ENCODE measurements around the gene PHACTR3. TPM values are rescaled to one million over a fixed set of nuclear protein-coding genes. Genes with fewer than 3 reads are reported as not detected.

Gene PHACTR3
- total RNA-seq, 1 experiment from 2014 or later: 0.11 TPM

GRCh38 chr20:59662161-59662560 is 57.8 kb downstream of the PHACTR3 start:
- H3K4me3 ChIP-seq (ENCODE audit: low read depth, low read length): no peak overlapping the region
- H3K27me3 ChIP-seq (replicated peaks; ENCODE audit: control insufficient read depth, insufficient read depth, low read length): peaks cover 9% of the 10 kb centered on the region
- intact Hi-C loops (cut with micrococcal nuclease; ENCODE audit: unreplicated experiment): no loop called here
- no peak for DNase-seq
- no peaks in the 10 kb centered on the region for H3K36me3 Mint-ChIP-seq (ENCODE audit: insufficient read depth, unreplicated experiment)
- peaks cover 24% of the 10 kb centered on the region for H3K9me3 Mint-ChIP-seq (ENCODE audit: unreplicated experiment)
- no peak overlapping the region for H3K27ac Mint-ChIP-seq (ENCODE audit: unreplicated experiment)
- no peaks in the 10 kb centered on the region for H3K4me1 Mint-ChIP-seq (ENCODE audit: low read depth, unreplicated experiment)
- H3K36me3 ChIP-seq (ENCODE audit: control insufficient read depth, insufficient read depth, low read length): no peaks in the 10 kb centered on the region
- ChIA-PET POLR2A (no interaction called here), CTCF (no interaction called here)
- H3K9me3 ChIP-seq: peaks cover 19% of the 10 kb centered on the region
- H3K4me1 ChIP-seq: no peaks in the 10 kb centered on the region
- TF ChIP-seq CTCF (IDR thresholded peaks at IDR 0.05; ENCODE audit: insufficient read depth in 1 of 2, low read depth in 1 of 2, low read length in 1 of 2, severe bottlenecking in 1 of 2, unreplicated experiment in 1 of 2): no peak
- no peak overlapping the region for H3K4me3 Mint-ChIP-seq (ENCODE audit: unreplicated experiment)
- BruUV-seq (replicated peaks): no TSS peak
- H3K27me3 Mint-ChIP-seq (ENCODE audit: insufficient read depth, unreplicated experiment): peaks cover 38% of the 10 kb centered on the region

GRCh38 chr20:59662856-59663512 is 58.6 kb downstream of the PHACTR3 start:
- DNase-seq: peak in 1 of 2 experiments; percentile 25
- intact Hi-C loops (cut with micrococcal nuclease; ENCODE audit: unreplicated experiment): no loop called here
- Mint-ChIP-seq H3K4me3 (ENCODE audit: unreplicated experiment) (no peak overlapping the region), H3K4me1 (ENCODE audit: low read depth, unreplicated experiment) (no peaks in the 10 kb centered on the region), H3K27me3 (ENCODE audit: insufficient read depth, unreplicated experiment) (peaks cover 38% of the 10 kb centered on the region), H3K9me3 (ENCODE audit: unreplicated experiment) (peaks cover 15% of the 10 kb centered on the region), H3K36me3 (ENCODE audit: insufficient read depth, unreplicated experiment) (no peaks in the 10 kb centered on the region), H3K27ac (ENCODE audit: unreplicated experiment) (no peak overlapping the region)
- BruUV-seq (replicated peaks): no TSS peak
- H3K36me3 ChIP-seq (ENCODE audit: control insufficient read depth, insufficient read depth, low read length): no peaks in the 10 kb centered on the region
- H3K4me3 ChIP-seq (ENCODE audit: low read depth, low read length): no peak overlapping the region
- no peak for TF ChIP-seq CTCF (IDR thresholded peaks at IDR 0.05; ENCODE audit: insufficient read depth in 1 of 2, low read depth in 1 of 2, low read length in 1 of 2, severe bottlenecking in 1 of 2, unreplicated experiment in 1 of 2)
- H3K9me3 ChIP-seq: peaks cover 11% of the 10 kb centered on the region
- H3K27me3 ChIP-seq (replicated peaks; ENCODE audit: control insufficient read depth, insufficient read depth, low read length): peaks cover 9% of the 10 kb centered on the region
- CTCF ChIA-PET: no interaction called here
- POLR2A ChIA-PET: no interaction called here
- no peaks in the 10 kb centered on the region for H3K4me1 ChIP-seq

GRCh38 chr20:59663513-59664060 is 59.2 kb downstream of the PHACTR3 start:
- Mint-ChIP-seq H3K4me3 (ENCODE audit: unreplicated experiment) (no peak overlapping the region), H3K27me3 (ENCODE audit: insufficient read depth, unreplicated experiment) (peaks cover 38% of the 10 kb centered on the region), H3K36me3 (ENCODE audit: insufficient read depth, unreplicated experiment) (no peaks in the 10 kb centered on the region), H3K4me1 (ENCODE audit: low read depth, unreplicated experiment) (no peaks in the 10 kb centered on the region), H3K9me3 (ENCODE audit: unreplicated experiment) (peaks cover 9% of the 10 kb centered on the region), H3K27ac (ENCODE audit: unreplicated experiment) (no peak overlapping the region)
- intact Hi-C loops (cut with micrococcal nuclease; ENCODE audit: unreplicated experiment): no loop called here
- Histone ChIP-seq H3K4me3 (ENCODE audit: low read depth, low read length) (no peak overlapping the region), H3K9me3 (peaks cover 5% of the 10 kb centered on the region), H3K4me1 (no peaks in the 10 kb centered on the region), H3K36me3 (ENCODE audit: control insufficient read depth, insufficient read depth, low read length) (no peaks in the 10 kb centered on the region), H3K27me3 (replicated peaks; ENCODE audit: control insufficient read depth, insufficient read depth, low read length) (peaks cover 11% of the 10 kb centered on the region)
- no peak for DNase-seq
- POLR2A ChIA-PET: no interaction called here
- CTCF ChIA-PET: no interaction called here
- BruUV-seq (replicated peaks): no TSS peak
- no peak for TF ChIP-seq CTCF (IDR thresholded peaks at IDR 0.05; ENCODE audit: insufficient read depth in 1 of 2, low read depth in 1 of 2, low read length in 1 of 2, severe bottlenecking in 1 of 2, unreplicated experiment in 1 of 2)
